Measurements from ENCODE around the gene NEUROG2. TPM values are rescaled to one million over a fixed set of nuclear protein-coding genes. Genes with fewer than 3 reads are reported as not detected.
A peak's percentile ranks its signal among the peaks of the same experiment; 100 is the strongest.

Gene NEUROG2
- total and polyA plus RNA-seq, 2 donors (not counting 3 experiments of a cell fraction or from before 2014, with no cell fraction given) = not detected

GRCh38 chr4:112521123-112522023 lies 5.4 kb upstream of the NEUROG2 start:
- FAIRE-seq (no peak), DNase-seq (ENCODE audit: low read depth, low spot score) (no peak)
- Histone ChIP-seq H3K4me2 (ENCODE audit: insufficient read depth, low read length) (no peak overlapping the region), H2AFZ (ENCODE audit: low read depth, low read length) (no peak overlapping the region), H3K9me3 (replicated peaks; ENCODE audit: control insufficient read depth, insufficient read depth, low read length) (no peaks in the 10 kb centered on the region), H3K4me1 (ENCODE audit: control insufficient read depth, extremely low read depth, insufficient read depth, low read length) (peaks cover 10% of the 10 kb centered on the region), H3K79me2 (ENCODE audit: control insufficient read depth, insufficient read depth, low read length) (no peaks in the 10 kb centered on the region), H3K27me3 (ENCODE audit: control insufficient read depth in 2 of 2, insufficient read depth in 2 of 2, low read length in 2 of 2) (peaks cover 81 to 97% of the 10 kb centered on the region in 2 experiments), H3K9ac (replicated peaks; ENCODE audit: extremely low read depth, insufficient read depth, low read length) (no peak overlapping the region), H3K4me3 (replicated peaks in 1 of 3; ENCODE audit: insufficient read depth in 1 of 3, low read depth in 1 of 3, low read length in 3 of 3) (no peak overlapping the region), H4K20me1 (replicated peaks; ENCODE audit: control insufficient read depth, extremely low read depth, insufficient read depth, low read length) (peaks cover 3% of the 10 kb centered on the region), H3K27ac (ENCODE audit: insufficient read depth, low read depth, low read length) (no peak overlapping the region), H3K36me3 (ENCODE audit: control insufficient read depth in 2 of 2, extremely low read depth in 1 of 2, insufficient read depth in 2 of 2, low read length in 2 of 2) (no peaks in the 10 kb centered on the region), H3K9me1 (replicated peaks; ENCODE audit: control insufficient read depth, extremely low read depth, insufficient read depth, low read length) (no peaks in the 10 kb centered on the region)
- CTCF ChIA-PET = interaction anchor here (1.1 to 1.6 kb wide), 4 partner anchors 10 to 194 kb away, joined by 3 to 4 read pairs (median 4); no protein-coding TSS in a partner anchor
- dilution Hi-C loops (cut with MboI; ENCODE audit: extremely low pct_ligation_motif_present, low sequenced_read_pairs) = no loop called here
- no TSS peak for BruUV-seq (replicated peaks)
- intact Hi-C loops (cut with micrococcal nuclease) = loop anchor here (5.0 kb wide), 5 partner anchors 116 to 459 kb away; partner anchors contain the start of genes AP1AR, LARP7 and ZGRF1
- POLR2A ChIA-PET = no interaction called here
- no peak for TF ChIP-seq CTCF (IDR thresholded peaks at IDR 0.05; ENCODE audit: extremely low read depth in 1 of 2, insufficient read depth in 1 of 2, low read depth in 1 of 2, low read length in 2 of 2)
- no peak for TF ChIP-seq MAX (IDR thresholded peaks at IDR 0.05; ENCODE audit: insufficient read depth, insufficient read length)
- TF ChIP-seq JUN (IDR thresholded peaks at IDR 0.05; ENCODE audit: borderline replicate concordance, insufficient read depth, insufficient read length, low read depth) = no peak
- TF ChIP-seq GATA2 (IDR thresholded peaks at IDR 0.05; ENCODE audit: insufficient read depth, insufficient read length, low read depth, low read length) = no peak
- TF ChIP-seq EZH2 (IDR thresholded peaks at IDR 0.05; ENCODE audit: borderline replicate concordance, low read depth, low read length, severe bottlenecking) = peak; percentile 88
- TF ChIP-seq MYC (IDR thresholded peaks at IDR 0.05; ENCODE audit: low read depth, low read length) = no peak
- TF ChIP-seq POLR2A (IDR thresholded peaks at IDR 0.05; ENCODE audit: low read depth, low read length) = no peak

All from endothelial cell of umbilical vein (primary cell).